Measurements from ENCODE around the gene ZNF132. TPM values are rescaled to one million over a fixed set of nuclear protein-coding genes. Genes with fewer than 3 reads are reported as not detected.
"Not testable (repeated sequence)": the region's sequence is repeated elsewhere in the genome, so short reads cannot be mapped to it uniquely, and the experiment has no call there.

Gene ZNF132
- total RNA-seq: 1 to 10 TPM in 2 of 3 donors, under 1 TPM in 1; 0.88 to 1.6 (median 1.5) TPM
- total RNA-seq (2013): 6.8 TPM

DNA sequence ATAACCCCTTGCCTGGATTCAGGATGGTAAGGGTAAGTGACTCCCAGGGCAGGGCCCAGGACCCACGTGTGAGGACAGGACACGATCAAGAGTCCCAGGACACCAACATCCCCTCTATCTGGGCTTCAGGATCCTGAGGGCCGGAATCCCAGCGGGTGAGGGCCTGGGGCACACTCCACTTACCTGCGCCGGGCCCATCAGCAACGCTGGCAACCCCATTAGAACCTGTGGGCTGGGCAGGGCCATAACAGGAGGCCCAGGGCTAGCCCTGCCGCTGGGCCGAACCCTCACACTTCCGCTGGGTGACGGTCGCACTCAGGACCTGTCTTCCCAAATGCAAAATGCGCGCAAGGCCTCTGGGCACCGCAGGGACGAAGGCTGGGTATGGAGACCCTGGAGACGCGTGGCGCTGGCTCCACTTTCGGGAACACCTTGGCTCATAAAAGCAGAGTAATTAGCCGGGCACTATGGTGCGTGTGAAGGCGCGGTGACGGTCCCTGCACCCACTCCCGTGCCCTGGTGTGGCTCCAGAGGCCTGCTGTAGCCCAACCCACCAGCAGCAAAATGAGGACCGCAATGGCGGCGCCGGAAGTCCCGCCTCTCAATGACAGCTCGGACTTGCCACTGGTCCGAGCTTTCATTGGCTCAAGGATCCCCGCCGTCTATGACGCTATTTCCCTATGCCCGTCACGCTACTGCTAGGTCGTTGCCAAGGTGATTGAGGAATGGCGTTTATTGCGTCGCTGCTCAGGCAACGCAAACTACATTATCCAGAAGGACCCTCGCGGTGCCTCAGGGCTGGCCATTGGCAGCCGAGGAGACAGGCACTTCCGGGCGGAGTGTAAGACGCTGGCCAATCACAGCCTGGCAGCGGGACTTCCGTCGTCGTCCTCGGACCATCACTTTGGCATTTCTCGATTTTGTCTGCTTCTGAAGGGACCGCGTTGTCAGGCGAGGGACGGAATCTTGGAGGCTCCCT, at the start of gene ZNF132:
Gene ZNF132, minus strand, starts transcription at position 578 of the 979 bp plus-strand sequence. Its CDS starts 332 bp downstream, at position 246.
- Mint-ChIP-seq H3K9me3 (peaks cover 10 to 15% of the 10 kb centered on the region in 2 donors), H3K36me3 (peaks cover 34% of the 10 kb centered on the region), H3K4me3 (peak within 1 kb of the TSS; percentile 98), H3K27ac (peak within 1 kb of the TSS; percentile 97 to 98), H3K4me1 (peaks cover 25 to 27% of the 10 kb centered on the region in 2 donors), H3K27me3 (ENCODE audit: low read depth in 2 of 2) (peaks cover 0 to 6% of the 10 kb centered on the region in 2 donors)
- Histone ChIP-seq H3K4me3 (ENCODE audit: low read length) (peak within 1 kb of the TSS; percentile 60), H3K4me1 (ENCODE audit: control insufficient read depth, insufficient read depth, low read length) (peaks cover 19% of the 10 kb centered on the region), H3K9me3 (ENCODE audit: control insufficient read depth, insufficient read depth, low read length) (peaks cover 40% of the 10 kb centered on the region), H3K27ac (ENCODE audit: low read length) (peak within 1 kb of the TSS; percentile 87), H3K27me3 (ENCODE audit: control insufficient read depth, insufficient read depth, low read length) (no peaks in the 10 kb centered on the region), H3K36me3 (ENCODE audit: control insufficient read depth, insufficient read depth, low read length) (peaks cover 18% of the 10 kb centered on the region)
- TF ChIP-seq, protein P1, sequence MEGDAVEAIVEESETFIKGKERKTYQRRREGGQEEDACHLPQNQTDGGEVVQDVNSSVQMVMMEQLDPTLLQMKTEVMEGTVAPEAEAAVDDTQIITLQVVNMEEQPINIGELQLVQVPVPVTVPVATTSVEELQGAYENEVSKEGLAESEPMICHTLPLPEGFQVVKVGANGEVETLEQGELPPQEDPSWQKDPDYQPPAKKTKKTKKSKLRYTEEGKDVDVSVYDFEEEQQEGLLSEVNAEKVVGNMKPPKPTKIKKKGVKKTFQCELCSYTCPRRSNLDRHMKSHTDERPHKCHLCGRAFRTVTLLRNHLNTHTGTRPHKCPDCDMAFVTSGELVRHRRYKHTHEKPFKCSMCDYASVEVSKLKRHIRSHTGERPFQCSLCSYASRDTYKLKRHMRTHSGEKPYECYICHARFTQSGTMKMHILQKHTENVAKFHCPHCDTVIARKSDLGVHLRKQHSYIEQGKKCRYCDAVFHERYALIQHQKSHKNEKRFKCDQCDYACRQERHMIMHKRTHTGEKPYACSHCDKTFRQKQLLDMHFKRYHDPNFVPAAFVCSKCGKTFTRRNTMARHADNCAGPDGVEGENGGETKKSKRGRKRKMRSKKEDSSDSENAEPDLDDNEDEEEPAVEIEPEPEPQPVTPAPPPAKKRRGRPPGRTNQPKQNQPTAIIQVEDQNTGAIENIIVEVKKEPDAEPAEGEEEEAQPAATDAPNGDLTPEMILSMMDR (IDR thresholded peaks at IDR 0.05): no peak
- DNase-seq: peak; percentile 92 to 99
- 7% methylated on average over 59 of the region's 59 CpGs for WGBS (ENCODE audit: insufficient coverage)
- intact Hi-C loops (cut with micrococcal nuclease): loop anchor here (1.0 to 2.0 kb wide), 6 partner anchors 11 to 59 kb away; partner anchors contain the start of genes RPS5, ZNF324B and ZNF837
- peak; percentile 94 to 98 (median 96) for ATAC-seq

DNA sequence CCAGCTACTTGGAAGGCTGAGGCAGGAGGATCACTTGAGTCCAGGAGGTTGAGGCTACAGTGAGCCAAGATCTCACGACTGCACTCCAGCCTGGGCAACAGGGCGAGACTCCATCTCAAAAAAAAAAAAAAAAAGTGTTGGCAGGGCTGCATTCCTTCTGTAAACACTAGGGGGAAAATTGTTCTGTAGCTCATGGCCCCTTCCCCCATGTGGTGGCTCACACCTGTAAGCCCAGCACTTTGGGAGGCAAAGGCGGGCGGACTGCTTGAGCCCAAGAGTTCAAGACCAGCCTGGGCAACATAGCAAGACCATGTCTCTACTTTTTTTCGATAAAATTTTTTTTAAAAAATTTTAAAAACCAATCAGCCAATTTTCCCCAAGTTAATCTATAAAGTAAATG, 44.4 kb upstream of the ZNF132 start:
- intact Hi-C loops (cut with micrococcal nuclease); H3K9me3 Mint-ChIP-seq; ATAC-seq; H3K4me1 Mint-ChIP-seq; DNase-seq; H3K27me3 Mint-ChIP-seq (ENCODE audit: low read depth in 2 of 2); H3K4me1 ChIP-seq (ENCODE audit: control insufficient read depth, insufficient read depth, low read length); H3K4me3 ChIP-seq (ENCODE audit: low read length); H3K36me3 ChIP-seq (ENCODE audit: control insufficient read depth, insufficient read depth, low read length); H3K4me3 Mint-ChIP-seq; H3K27me3 ChIP-seq (ENCODE audit: control insufficient read depth, insufficient read depth, low read length); H3K36me3 Mint-ChIP-seq; H3K9me3 ChIP-seq (ENCODE audit: control insufficient read depth, insufficient read depth, low read length); H3K27ac ChIP-seq (ENCODE audit: low read length); H3K27ac Mint-ChIP-seq: not testable (repeated sequence)
- 100% methylated on average over 4 of the region's 5 CpGs for WGBS (ENCODE audit: insufficient coverage)

DNA sequence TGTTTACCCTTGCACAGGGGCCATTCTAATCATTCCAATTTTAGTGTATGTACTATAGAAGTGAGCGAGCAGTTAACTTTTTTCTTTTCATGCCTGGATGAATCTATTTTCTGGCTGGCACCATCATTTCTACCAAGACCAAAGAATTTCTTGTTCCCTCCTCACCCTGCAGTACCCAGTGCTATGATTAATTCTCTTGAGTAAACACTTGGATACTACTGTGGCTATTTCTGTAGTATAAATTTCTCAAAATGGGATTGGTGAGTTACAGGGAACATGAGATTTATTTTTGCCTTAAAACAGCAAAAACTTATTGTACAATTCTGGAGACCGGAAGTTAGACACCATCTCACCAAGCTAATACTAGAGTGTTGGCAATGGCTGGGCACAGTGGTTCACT, 43.8 kb upstream of the ZNF132 start:
- intact Hi-C loops (cut with micrococcal nuclease): no loop called here
- DNase-seq (no peak), ATAC-seq (no peak)
- Mint-ChIP-seq H3K4me3 (no peak overlapping the region), H3K9me3 (no peaks in the 10 kb centered on the region), H3K27ac (no peak overlapping the region), H3K27me3 (ENCODE audit: low read depth in 2 of 2) (no peaks in the 10 kb centered on the region), H3K4me1 (no peaks in the 10 kb centered on the region), H3K36me3 (no peaks in the 10 kb centered on the region)
- Histone ChIP-seq H3K4me1 (ENCODE audit: control insufficient read depth, insufficient read depth, low read length) (no peaks in the 10 kb centered on the region), H3K4me3 (ENCODE audit: low read length) (no peak overlapping the region), H3K9me3 (ENCODE audit: control insufficient read depth, insufficient read depth, low read length) (no peaks in the 10 kb centered on the region), H3K27ac (ENCODE audit: low read length) (no peak overlapping the region), H3K36me3 (ENCODE audit: control insufficient read depth, insufficient read depth, low read length) (peaks cover 2% of the 10 kb centered on the region), H3K27me3 (ENCODE audit: control insufficient read depth, insufficient read depth, low read length) (no peaks in the 10 kb centered on the region)
- TF ChIP-seq, protein P1 (IDR thresholded peaks at IDR 0.05): no peak
- whole genome bisulfite sequencing (ENCODE audit: insufficient coverage): 100% methylated on average over 2 of the region's 2 CpGs

- H3K9me3 ChIP-seq (ENCODE audit: control insufficient read depth, insufficient read depth, low read length): no peaks in the 10 kb centered on the region
- no peak for DNase-seq
- no peak overlapping the region for H3K4me3 Mint-ChIP-seq
- H3K27ac Mint-ChIP-seq: no peak overlapping the region
- intact Hi-C loops (cut with micrococcal nuclease): no loop called here
- H3K4me1 Mint-ChIP-seq: no peaks in the 10 kb centered on the region
- H3K27ac ChIP-seq (ENCODE audit: low read length): no peak overlapping the region
- no peak for ATAC-seq
- no peaks in the 10 kb centered on the region for H3K36me3 Mint-ChIP-seq
- no peaks in the 10 kb centered on the region for H3K4me1 ChIP-seq (ENCODE audit: control insufficient read depth, insufficient read depth, low read length)
- TF ChIP-seq, protein P1 (IDR thresholded peaks at IDR 0.05): no peak
- no peaks in the 10 kb centered on the region for H3K9me3 Mint-ChIP-seq
- H3K27me3 ChIP-seq (ENCODE audit: control insufficient read depth, insufficient read depth, low read length): no peaks in the 10 kb centered on the region
- no peak overlapping the region for H3K4me3 ChIP-seq (ENCODE audit: low read length)
- no peaks in the 10 kb centered on the region for H3K27me3 Mint-ChIP-seq (ENCODE audit: low read depth in 2 of 2)
- 75% methylated on average over 7 of the region's 7 CpGs for WGBS (ENCODE audit: insufficient coverage)
- peaks cover 2% of the 10 kb centered on the region for H3K36me3 ChIP-seq (ENCODE audit: control insufficient read depth, insufficient read depth, low read length)
Measured at GRCh38 chr19:58482372-58482771, 42.4 kb upstream of the ZNF132 start.

Data from natural killer cell (primary cell).